ENCODE data around the gene PROX2.

PROX2 gene

DNA sequence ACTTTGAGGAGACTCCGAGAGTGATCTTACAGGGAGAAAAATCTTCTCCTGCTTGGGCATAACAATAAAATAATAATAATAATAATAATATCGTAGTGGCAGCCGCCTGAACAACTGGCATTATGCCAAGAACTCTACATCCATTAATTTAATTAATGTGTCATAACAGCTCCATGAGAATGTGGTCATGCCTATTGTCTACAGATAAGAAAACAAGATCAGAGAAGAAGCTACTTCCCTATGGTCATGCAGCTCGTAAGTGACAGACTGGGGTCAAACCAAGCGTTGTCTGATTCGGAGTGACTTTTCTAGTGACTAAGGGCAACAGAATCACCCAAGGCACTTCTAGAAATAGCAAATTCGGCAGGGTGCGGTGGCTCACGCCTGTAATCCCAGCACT lies 11.7 kb downstream of the PROX2 start:
- TF ChIP-seq, protein P1, sequence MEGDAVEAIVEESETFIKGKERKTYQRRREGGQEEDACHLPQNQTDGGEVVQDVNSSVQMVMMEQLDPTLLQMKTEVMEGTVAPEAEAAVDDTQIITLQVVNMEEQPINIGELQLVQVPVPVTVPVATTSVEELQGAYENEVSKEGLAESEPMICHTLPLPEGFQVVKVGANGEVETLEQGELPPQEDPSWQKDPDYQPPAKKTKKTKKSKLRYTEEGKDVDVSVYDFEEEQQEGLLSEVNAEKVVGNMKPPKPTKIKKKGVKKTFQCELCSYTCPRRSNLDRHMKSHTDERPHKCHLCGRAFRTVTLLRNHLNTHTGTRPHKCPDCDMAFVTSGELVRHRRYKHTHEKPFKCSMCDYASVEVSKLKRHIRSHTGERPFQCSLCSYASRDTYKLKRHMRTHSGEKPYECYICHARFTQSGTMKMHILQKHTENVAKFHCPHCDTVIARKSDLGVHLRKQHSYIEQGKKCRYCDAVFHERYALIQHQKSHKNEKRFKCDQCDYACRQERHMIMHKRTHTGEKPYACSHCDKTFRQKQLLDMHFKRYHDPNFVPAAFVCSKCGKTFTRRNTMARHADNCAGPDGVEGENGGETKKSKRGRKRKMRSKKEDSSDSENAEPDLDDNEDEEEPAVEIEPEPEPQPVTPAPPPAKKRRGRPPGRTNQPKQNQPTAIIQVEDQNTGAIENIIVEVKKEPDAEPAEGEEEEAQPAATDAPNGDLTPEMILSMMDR (IDR thresholded peaks at IDR 0.05): no peak
- peaks cover 7 to 9% of the 10 kb centered on the region in 2 experiments for H3K4me1 ChIP-seq (ENCODE audit: control insufficient read depth in 1 of 2, insufficient read depth in 1 of 2, low read depth in 1 of 2, low read length in 1 of 2)
- peaks cover 8% of the 10 kb centered on the region for H3K27me3 ChIP-seq
- H3K9me3 ChIP-seq: no peaks in the 10 kb centered on the region
- no peaks in the 10 kb centered on the region for H3K36me3 ChIP-seq
- no peak overlapping the region for H3K27ac ChIP-seq
- H3K4me3 ChIP-seq (ENCODE audit: low read depth in 1 of 2, low read length in 1 of 2): no peak overlapping the region

DNA sequence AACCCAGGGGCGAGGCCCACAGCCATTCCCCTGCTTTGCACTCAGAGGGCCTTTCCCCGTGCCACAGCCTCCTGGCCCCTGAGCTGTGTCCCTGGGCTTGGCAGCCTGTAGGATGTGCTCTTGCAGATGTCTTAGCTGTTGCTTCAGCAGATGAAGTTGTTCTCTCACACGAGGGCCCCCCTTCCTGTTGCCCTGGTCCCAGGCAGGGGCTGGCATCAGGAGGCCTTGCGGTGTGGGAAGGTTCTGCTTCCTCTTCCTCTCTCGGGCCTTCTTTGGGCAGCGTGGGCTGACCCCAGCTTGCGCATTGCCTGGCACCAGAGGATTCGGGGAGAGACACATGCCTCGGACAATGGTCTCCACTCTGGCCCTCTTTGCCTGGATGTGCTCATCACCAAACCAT lies 12.7 kb downstream of the PROX2 start:
- Histone ChIP-seq H3K4me3 (ENCODE audit: low read depth in 1 of 2, low read length in 1 of 2) (no peak overlapping the region), H3K27me3 (peaks cover 8% of the 10 kb centered on the region), H3K27ac (no peak overlapping the region), H3K4me1 (ENCODE audit: control insufficient read depth in 1 of 2, insufficient read depth in 1 of 2, low read depth in 1 of 2, low read length in 1 of 2) (peaks cover 7 to 9% of the 10 kb centered on the region in 2 experiments), H3K36me3 (no peaks in the 10 kb centered on the region), H3K9me3 (no peaks in the 10 kb centered on the region)
- TF ChIP-seq, protein P1 (IDR thresholded peaks at IDR 0.05): no peak

DNA sequence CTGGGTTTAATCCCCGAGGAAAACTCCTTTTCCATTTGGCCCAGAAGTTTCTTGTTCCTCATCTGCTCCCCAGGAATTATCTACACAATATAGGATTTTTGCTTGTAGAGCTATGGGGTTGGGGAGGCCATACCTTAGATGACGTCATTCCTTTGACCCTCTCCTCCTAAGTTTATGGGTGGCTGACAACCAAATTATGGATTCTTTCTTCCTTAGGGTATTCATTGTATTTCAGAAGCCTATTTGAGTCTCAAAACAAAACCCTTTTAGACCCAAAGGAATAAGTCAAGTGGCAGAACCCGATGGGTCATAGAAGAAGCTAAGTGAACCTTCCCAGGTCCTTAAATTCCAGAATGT lies 14.2 kb downstream of the PROX2 start:
- Histone ChIP-seq H3K9me3 (no peaks in the 10 kb centered on the region), H3K27me3 (no peaks in the 10 kb centered on the region), H3K36me3 (no peaks in the 10 kb centered on the region), H3K4me1 (ENCODE audit: control insufficient read depth in 1 of 2, insufficient read depth in 1 of 2, low read depth in 1 of 2, low read length in 1 of 2) (peaks cover 8 to 11% of the 10 kb centered on the region in 2 experiments), H3K4me3 (ENCODE audit: low read depth in 1 of 2, low read length in 1 of 2) (no peak overlapping the region), H3K27ac (no peak overlapping the region)
- TF ChIP-seq, protein P1 (IDR thresholded peaks at IDR 0.05): no peak

DNA sequence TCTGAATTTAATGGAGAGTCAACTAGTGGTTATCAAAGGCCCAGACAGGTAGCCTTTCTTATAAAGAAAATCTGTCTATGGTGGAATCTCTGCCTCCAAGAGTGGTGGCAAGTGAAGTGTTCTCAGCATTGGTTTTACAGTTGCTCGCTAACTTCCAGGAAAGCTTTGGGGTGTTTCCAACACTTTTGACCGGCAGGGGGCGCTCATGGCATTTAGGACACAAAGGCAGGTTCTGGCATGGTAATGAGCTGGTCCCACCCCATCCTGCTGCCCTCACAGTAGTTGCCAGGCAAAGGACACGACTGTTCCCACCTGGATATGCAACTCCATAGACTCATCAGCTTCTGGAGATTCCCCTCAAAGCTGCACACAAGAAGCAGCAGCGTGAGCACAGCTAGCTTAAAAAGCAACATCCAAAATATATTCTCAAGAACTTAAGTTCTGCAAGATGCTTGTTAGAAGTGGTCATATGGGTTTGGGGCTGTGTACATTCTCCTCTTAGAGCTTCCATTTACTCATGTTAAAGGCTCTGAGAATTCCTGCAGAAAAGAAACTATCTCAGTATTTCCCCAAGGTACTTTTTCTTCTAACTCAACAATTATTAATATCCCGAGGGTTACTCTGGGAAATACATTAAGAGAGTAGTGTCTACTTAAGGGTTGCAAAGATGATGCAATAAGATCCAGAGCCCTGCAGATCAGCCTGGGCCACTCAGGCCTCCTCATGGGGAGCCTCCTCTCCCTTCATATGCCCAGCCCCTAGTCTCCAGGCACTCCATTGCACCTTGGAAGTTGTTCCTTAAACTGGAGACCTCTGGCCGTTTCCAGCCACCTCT lies 14.8 kb downstream of the PROX2 start:
- Histone ChIP-seq H3K4me1 (ENCODE audit: control insufficient read depth in 1 of 2, insufficient read depth in 1 of 2, low read depth in 1 of 2, low read length in 1 of 2) (peaks cover 14 to 17% of the 10 kb centered on the region in 2 experiments), H3K27me3 (no peaks in the 10 kb centered on the region), H3K36me3 (no peaks in the 10 kb centered on the region), H3K4me3 (ENCODE audit: low read depth in 1 of 2, low read length in 1 of 2) (no peak overlapping the region), H3K27ac (no peak overlapping the region), H3K9me3 (no peaks in the 10 kb centered on the region)
- TF ChIP-seq, protein P1 (IDR thresholded peaks at IDR 0.05): peak; percentile 77

DNA sequence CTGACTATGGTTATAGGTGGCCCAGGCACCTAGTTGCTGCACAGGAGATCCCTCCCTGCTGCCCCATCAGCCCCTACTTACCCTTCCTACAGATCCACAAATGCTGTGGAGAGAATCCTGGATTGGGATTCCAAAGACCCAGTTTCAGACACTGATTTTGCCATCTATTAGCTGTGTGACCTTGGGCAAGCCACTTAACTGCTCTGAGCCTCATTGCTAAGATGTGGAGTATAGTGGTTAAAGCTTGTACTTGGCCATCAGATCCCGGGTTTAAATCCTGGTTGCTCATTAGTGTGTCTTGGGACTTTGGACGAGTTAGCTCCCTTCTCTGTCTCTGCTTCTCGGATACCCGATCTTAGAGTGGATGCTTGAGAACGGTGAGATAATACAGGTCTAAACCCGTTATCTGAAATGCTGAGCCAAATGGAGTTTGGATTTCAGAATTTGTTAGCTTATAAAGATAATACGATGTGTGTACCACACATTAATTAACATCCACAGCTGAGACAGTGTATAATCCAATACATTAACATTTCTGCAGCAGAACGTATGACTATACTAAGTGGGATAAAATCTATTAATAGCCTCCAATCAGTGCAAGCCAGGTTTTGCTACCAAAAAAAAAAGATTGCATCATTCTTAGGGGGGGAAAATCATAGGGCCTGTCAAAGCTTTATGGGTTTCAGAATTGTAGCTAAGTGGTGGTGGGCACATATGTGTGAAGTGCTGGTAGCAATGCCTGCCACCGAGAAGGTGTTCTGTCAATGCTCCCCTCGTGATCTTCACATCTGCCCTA lies 16.0 kb downstream of the PROX2 start:
- H3K4me3 ChIP-seq (ENCODE audit: low read depth in 1 of 2, low read length in 1 of 2): no peak overlapping the region
- no peak overlapping the region for H3K27ac ChIP-seq
- peaks cover 17 to 22% of the 10 kb centered on the region in 2 experiments for H3K4me1 ChIP-seq (ENCODE audit: control insufficient read depth in 1 of 2, insufficient read depth in 1 of 2, low read depth in 1 of 2, low read length in 1 of 2)
- H3K36me3 ChIP-seq: no peaks in the 10 kb centered on the region
- H3K9me3 ChIP-seq: no peaks in the 10 kb centered on the region
- TF ChIP-seq, protein P1 (IDR thresholded peaks at IDR 0.05): no peak
- H3K27me3 ChIP-seq: peaks cover 9% of the 10 kb centered on the region
